GM11168 (cell line): Measurements from ENCODE around the gene DDIAS.
"Not testable (repeated sequence)": the region's sequence is repeated elsewhere in the genome, so short reads cannot be mapped to it uniquely, and the experiment has no call there.

Experiments used
- in situ Hi-C: fragments of 300-500 bp; cut with MboI; formaldehyde crosslinking; loops from one replicate; pipeline ENCODE4 v1.12.0; 2022; ENCODE audit warnings: low sequenced_read_pairs; ENCODE audit not compliant: unreplicated experiment

Gene DDIAS

GRCh38 chr11:82909015-82909640, 7.6 kb downstream of the DDIAS start:
- in situ Hi-C loops, result loop anchor here (5.0 to 10.0 kb wide), 2 partner anchors 158 to 336 kb away; no protein-coding TSS in a partner anchor

- in situ Hi-C loops, result not testable (repeated sequence)
Measured at GRCh38 chr11:82919786-82920185, 18.2 kb downstream of the DDIAS start.

GRCh38 chr11:82920227-82920626, 18.7 kb downstream of the DDIAS start:
- in situ Hi-C loops, result not testable (repeated sequence)

- in situ Hi-C loops, result not testable (repeated sequence)
Measured at GRCh38 chr11:82922396-82923173, 21.0 kb downstream of the DDIAS start.

- in situ Hi-C loops, result no loop called here
Measured at GRCh38 chr11:82924522-82925224, 23.1 kb downstream of the DDIAS start.

- in situ Hi-C loops, result no loop called here
Measured at GRCh38 chr11:82927264-82927880, 25.8 kb downstream of the DDIAS start.

GRCh38 chr11:82929121-82929520, 27.6 kb downstream of the DDIAS start:
- in situ Hi-C loops, result no loop called here

GRCh38 chr11:82930229-82930628, 28.7 kb downstream of the DDIAS start:
- in situ Hi-C loops, result no loop called here

- in situ Hi-C loops, result no loop called here
Measured at GRCh38 chr11:82930734-82931133, 29.2 kb downstream of the DDIAS start.

- in situ Hi-C loops, result no loop called here
Measured at GRCh38 chr11:82932564-82932963, 31.0 kb downstream of the DDIAS start.

- in situ Hi-C loops, result no loop called here
Measured at GRCh38 chr11:82936261-82936660, 34.7 kb downstream of the DDIAS start.

- in situ Hi-C loops, result no loop called here
Measured at GRCh38 chr11:82937554-82937953, 36.0 kb downstream of the DDIAS start.

- in situ Hi-C loops, result no loop called here
Measured at GRCh38 chr11:82939456-82939855, 37.9 kb downstream of the DDIAS start.

GRCh38 chr11:82942376-82942775, 40.8 kb downstream of the DDIAS start:
- in situ Hi-C loops, result no loop called here

- in situ Hi-C loops, result not testable (repeated sequence)
Measured at GRCh38 chr11:82943430-82943829, 41.9 kb downstream of the DDIAS start.

- in situ Hi-C loops, result no loop called here
Measured at GRCh38 chr11:82944198-82944597, 42.7 kb downstream of the DDIAS start.

GRCh38 chr11:82945041-82945440, 43.5 kb downstream of the DDIAS start:
- in situ Hi-C loops, result not testable (repeated sequence)

GRCh38 chr11:82945682-82946081, 44.1 kb downstream of the DDIAS start:
- in situ Hi-C loops, result no loop called here

- in situ Hi-C loops, result no loop called here
Measured at GRCh38 chr11:82949352-82949751, 47.8 kb downstream of the DDIAS start.

GRCh38 chr11:82950502-82950901, 49.0 kb downstream of the DDIAS start:
- in situ Hi-C loops, result not testable (repeated sequence)
